Activated T-cell treated with anti-CD3 and anti-CD28 coated beads for 48 hours (primary cell): ENCODE results near the gene CDH16.
"Not testable (repeated sequence)": the region's sequence is repeated elsewhere in the genome, so short reads cannot be mapped to it uniquely, and the experiment has no call there.

ENCODE experiments used
- DNase-seq: peaks from one replicate; pipeline ENCODE4 v3.0.0-alpha.2; 2020; ENCODE audit warnings: low read depth

The CDH16 gene, protein sequence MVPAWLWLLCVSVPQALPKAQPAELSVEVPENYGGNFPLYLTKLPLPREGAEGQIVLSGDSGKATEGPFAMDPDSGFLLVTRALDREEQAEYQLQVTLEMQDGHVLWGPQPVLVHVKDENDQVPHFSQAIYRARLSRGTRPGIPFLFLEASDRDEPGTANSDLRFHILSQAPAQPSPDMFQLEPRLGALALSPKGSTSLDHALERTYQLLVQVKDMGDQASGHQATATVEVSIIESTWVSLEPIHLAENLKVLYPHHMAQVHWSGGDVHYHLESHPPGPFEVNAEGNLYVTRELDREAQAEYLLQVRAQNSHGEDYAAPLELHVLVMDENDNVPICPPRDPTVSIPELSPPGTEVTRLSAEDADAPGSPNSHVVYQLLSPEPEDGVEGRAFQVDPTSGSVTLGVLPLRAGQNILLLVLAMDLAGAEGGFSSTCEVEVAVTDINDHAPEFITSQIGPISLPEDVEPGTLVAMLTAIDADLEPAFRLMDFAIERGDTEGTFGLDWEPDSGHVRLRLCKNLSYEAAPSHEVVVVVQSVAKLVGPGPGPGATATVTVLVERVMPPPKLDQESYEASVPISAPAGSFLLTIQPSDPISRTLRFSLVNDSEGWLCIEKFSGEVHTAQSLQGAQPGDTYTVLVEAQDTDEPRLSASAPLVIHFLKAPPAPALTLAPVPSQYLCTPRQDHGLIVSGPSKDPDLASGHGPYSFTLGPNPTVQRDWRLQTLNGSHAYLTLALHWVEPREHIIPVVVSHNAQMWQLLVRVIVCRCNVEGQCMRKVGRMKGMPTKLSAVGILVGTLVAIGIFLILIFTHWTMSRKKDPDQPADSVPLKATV

DNA sequence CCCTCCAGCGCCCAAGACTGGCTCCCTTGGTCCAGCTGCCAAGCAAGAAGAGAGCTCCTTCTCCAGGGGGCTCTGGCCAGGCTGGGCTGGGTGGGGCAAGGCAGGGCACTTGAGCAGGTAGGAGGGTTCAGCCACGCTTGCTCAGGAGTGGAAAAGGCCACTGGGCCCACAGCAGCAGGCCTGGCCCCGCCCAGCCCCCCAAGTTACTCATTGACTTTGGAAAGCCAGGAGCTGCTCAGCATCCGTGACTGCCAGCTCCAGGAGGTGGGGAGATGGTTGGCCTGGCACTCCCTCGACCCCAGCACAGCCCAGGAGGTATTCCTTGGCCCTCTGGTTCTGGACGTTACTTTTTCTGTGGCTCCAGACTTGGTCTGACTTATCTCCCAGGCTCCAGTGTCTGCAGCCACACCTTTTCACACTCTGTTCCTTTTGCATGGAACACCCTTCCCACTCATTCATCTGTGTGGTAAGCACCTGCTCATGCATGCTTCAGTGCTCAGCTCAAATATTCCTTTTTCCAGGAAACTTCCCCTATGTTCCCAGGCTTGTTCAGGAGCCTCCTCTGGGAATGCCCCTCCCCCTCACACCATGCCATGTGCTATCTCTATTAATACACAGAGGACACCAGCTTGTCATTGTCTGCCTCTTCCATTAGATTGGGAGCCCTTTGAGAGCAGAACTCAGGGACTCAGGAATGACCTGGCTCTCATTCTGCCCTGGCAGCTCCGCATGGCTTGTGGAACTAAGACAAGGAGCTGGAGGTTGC, at the start of gene CDH16:
Gene CDH16, minus strand, starts transcription at position 83 of the 766 bp plus-strand sequence. CDS start 820 bp downstream, outside the sequence.
- DNase-seq, result no peak

DNA sequence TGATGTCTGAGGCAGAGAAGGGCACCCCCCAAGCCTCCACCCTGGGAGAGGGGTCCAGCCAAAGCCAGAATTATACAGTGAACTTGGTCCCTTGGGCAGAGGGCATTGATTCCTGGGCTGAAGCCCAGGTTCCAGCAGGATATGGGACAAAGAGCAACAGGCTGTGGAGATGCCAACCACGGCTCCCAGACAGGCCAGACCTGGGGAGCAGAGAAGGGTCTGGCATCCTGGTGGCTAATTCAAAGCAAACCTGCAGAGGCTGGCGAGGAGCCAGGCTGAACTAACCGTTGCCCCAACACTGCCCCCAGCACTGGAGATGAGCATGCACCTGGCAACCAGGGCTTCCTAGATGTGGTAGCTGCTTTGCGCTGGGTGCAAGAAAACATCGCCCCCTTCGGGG, 45.4 kb upstream of the CDH16 start:
- no peak for DNase-seq

DNA sequence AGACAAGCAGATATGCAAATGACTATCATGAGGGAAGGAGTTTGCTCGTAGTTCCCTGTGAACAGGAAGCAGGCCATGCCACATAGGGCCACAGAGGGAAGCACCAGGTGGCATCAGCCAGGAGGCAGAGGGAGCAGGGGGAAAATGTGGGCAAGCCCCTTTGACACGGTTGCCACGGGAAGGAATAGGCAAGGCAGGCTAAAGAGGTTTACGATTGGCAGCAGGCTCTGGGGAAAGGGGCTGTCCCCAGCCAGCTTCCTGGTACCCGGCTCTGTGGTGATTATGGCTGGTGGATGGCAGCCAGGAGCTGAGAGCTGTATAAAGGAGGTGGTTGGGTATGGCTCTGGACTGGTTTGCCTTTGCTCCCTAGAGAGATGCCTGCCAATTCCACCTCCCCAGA, 43.2 kb upstream of the CDH16 start:
- DNase-seq, result no peak

DNA sequence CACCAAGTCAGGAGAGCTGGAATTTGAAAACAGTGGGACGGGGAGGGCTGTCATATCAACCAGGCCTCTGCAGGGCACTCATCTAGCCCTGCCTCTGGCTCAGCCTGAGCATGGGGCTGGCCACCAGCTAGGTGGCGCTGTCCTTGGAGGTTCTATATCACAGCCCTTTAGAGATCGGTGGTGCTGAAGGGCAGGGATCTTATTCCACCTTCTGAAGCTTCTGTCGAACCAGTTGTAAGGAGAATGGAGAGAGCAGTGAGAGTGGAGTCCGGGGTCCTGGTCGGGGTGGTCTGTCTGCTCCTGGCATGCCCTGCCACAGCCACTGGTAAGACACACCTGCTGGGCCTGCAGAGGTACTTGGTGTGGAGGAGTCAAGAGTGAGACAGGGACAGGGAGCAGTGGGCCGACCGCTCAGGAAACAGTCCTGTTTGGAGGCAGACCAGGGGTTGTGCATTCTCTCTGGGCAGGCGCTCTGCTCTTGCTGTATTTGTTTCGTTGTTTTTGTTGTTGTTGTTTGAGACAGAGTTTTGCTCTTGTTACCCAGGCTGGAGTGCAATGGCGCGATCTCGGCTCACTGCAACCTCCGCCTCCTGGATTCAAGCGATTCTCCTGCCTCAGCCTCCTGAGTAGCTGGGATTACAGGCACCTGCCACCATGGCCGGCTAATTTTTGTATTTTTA, 42.5 kb upstream of the CDH16 start, which contains the start of gene CES3:
Gene CES3, plus strand, starts transcription at position 202 of the 680 bp plus-strand sequence. Its CDS starts 42 bp downstream, at position 244.
- peak; percentile 71 for DNase-seq

DNA sequence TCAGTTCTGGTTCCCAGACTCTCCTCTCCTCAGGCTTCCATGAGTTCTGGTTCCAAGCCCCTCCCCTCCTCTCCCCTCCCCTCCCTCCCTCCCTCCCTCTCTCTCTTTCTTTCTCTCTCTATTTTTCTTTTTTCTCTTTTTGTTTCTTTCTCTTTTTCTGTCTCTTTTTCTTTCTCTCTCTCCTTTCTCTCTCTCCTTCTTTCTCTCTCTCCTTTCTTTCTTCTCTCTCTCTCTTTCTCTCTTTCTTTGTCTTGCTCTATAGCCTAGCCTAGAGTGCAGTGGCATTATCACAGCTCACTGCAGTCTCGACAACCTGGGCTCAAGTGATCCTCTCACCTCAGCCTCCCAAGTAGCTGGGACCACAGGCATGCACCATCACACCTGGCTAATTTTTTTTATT, 41.6 kb upstream of the CDH16 start:
- no peak for DNase-seq

DNA sequence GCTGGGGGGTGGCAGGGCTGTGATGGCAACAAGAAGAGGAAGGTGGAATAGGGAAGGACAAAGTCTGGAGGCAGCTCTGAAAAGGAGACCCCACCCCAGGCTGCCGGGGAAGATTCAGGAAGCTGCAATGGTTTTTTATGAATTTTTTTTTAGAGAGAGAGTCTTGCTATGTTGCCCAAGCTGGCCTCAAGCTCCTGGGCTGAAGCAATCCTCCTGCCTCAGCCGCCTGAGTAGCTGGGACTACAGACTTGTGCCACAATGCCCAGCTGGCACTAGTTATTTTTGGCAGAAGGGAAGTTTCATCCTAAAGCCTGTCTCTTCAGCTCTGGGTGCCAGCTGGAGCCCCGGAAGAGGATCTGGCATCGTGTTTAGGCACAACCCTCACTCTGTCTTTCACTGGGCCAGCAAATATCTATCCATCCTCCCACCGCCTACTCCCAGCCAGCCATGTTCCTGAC, 41.0 kb upstream of the CDH16 start:
- DNase-seq, result no peak

DNA sequence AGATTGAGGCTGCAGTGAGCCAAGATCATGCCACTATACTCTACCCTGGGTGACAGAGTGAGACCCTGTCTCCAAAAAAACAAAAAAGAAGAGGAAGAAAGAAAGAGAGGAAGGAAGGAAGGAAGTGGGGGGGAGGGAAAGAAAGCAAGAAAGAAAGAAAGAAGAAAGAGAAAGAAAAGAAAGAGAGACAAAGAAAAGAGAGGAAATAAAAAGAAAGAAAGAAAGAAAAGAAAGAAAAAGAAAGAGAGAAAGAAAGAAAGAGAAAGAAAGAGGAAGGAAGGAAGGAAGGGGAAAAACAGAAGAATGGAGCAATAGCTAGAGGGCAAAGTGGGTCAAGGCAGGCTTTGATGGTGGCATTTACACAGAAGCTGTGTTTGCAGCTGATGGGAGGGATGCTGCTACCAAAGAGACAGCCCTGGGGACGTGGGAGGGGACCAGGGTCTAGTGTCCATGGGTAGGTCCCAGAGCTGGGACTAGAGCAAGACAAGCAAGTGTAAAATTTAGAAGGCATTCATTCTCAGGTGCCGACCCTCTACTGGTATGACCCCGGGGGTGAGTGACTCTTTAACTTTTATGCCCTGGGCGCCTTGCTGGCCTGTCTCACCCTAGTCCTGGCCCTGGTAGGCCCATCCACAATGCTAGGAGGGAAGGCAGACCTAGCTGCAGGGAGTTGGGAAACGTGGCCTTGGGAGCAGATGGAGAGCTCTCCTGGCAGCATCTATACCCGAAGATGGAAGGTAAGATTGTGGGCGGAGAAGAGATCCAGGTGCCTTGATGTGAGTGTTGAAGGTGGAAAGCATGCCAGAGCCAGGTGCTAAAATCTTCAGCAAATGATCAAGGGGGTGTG, 40.4 kb upstream of the CDH16 start:
- no peak for DNase-seq

DNA sequence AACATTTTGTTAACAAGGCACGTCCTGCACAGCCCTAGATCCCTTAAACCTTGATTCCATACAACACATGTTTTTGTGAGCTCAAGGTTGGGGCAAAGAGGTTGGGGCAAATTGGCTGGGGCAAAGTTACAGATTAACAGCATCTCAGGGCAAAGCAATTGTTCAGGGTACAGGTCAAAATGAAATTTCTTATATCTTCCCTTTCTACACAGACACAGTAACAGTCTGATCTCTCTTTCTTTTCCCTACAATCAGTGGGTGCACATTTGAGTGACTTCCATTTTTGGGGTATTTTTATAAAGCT, 37.4 kb upstream of the CDH16 start:
- not testable (repeated sequence) for DNase-seq

DNA sequence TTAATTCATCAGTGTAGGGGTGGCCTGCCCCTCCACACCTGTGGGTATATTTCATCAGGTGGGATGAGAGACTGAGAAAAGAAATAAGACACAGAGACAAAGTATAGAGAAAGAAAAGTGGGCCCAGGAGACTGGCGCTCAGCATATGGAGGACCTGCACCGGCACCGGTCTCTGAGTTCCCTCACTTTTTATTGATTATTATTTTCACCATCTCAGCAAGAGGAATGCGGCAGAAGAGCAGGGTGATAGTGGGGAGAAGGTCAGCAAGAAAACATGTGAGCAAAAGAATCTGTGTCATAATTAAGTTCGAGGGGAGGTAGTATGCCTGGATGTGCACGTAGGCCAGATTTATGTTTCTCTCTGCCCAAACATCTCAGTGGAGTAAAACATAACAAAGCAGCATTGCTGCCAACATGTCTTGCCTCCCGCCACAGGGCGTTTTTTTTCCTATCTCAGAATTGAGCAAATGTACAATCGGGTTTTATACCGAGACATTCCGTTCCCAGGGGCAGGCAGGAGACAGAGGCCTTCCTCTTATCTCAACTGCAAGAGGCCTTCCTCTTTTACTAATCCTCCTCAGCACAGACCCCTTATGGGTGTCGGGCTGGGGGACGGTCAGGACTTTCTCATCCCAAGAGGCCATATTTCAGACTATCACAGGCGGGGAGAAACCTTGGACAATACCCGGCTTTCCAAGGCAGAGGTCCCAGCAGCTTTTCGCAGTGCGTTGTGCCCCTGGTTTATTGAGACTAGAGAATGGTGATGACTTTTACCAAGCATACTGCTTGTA, 36.9 kb upstream of the CDH16 start:
- not testable (repeated sequence) for DNase-seq

DNA sequence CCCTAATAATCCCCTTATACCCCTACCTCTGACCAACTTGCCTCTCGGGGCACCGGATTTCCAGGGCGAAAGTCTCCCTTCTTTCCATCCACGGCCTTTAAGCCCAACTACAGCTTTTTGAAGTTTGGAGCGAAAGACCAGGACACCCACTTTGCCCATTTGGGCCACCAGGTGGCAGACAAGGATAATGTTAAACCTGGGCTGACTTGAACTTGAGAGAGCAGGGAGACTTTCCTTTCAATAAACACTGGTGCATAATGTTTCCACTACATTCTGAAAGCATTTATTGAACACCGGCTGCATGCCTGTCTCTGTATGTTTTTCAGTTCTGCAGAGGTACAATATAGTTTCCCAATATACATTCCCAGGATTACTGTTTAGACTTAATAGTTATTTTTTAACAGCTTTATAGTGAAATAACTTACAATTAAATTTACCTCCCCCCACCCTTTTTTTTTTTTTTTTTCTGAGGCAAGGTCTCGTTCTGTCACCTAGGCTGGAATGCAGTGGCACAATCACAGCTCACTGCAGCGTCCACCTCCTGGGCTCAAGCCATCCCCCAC, 35.5 kb upstream of the CDH16 start:
- peak; percentile 73 for DNase-seq

DNA sequence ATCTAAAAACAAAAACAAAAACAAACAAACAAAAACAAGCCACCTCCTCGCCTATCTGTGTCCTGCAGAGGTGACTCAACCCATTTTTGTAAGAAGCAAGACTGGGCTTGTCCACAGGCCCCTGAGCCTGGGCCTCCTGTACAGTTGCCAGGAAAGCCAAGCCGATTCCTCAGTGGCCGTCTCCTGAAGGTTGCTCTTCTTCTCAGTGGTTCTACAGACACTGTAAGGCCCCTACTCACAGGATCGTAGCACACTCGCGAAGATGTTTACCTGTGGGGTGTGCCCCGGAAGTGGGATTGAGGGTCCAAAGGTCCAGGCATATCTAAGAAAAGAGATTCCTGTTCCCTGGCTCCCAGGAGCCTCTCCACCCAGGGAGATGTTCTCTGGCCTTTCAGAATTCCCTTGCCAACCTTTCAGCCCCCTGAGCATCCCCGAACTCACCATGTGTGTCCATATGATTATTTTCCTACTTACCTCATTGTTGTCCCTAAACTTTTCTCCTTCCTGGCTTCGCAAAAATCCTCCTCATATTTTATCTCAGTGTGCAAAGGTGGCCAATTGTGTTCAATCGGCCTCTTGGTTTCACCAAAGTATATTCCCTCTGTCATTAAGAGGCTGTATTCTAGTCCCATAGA, 34.9 kb upstream of the CDH16 start:
- DNase-seq, result no peak

DNA sequence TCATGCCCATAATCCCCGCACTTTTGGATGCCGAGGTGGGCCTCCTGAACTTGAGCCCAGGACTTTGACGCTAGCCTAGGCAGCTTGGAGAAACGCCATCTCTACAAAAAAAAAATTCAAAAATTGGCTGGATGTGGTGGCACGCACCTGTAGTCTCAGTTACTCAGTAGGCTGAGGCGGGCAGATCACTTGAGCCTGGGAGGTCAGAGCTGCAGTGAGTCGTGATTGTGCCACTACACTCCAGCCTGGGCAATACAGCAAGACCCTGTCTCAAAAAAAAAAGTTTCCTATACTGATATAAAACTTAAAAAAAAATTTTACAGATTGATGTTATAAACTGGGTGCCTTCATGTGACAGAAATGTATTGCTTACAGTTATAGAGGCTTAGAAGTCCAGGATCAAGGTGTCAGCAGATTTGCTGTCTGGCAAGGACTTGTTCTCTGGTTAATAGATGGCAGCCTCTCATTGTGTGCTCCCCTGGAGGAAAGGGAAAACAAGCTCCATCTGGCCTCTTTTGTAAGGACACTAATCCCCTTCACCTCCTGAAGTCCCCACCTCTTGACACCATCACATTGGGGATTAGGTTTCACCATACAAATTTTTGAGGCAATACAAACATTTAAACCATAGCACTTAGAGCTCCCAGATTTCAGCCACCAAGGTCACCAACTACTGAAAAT, 33.9 kb upstream of the CDH16 start:
- DNase-seq, result no peak

DNA sequence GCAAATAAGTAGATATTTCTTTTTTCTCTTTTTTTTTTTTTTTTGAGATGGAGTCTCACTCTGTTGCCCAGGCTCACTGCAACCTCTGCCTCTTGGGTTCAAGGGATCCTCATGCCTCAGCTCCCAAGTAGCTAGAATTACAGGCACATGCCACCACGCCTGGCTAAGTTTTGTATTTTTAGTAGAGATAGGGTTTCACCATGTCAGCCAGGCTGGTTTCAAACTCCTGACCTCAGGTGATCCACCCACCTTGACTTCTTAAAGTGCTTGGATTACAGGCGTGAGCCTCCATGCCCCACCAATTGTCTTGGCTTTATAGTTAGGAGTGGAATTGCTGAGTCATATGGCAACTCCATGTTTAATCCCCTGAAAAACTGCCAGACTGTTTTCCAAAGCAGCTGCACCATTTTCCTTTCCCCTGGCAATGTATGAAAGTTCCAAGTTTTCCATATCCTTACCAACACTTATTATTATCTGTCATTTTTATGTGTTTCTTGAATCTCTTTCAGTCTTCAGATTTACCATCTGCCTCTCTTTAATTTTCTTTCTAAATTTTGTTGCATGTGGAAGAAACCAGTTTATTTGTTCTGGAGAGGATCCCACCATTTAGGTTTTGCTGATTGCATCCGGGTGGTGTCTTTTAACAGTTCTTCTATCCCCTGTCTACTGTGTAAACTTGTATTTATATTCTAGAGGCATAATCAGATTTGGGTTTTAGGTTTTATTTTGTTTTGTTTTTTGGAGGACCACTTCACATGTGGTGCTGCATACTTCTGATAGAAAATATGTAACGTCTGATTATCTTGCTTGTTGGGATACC, 32.5 kb upstream of the CDH16 start:
- no peak for DNase-seq

DNA sequence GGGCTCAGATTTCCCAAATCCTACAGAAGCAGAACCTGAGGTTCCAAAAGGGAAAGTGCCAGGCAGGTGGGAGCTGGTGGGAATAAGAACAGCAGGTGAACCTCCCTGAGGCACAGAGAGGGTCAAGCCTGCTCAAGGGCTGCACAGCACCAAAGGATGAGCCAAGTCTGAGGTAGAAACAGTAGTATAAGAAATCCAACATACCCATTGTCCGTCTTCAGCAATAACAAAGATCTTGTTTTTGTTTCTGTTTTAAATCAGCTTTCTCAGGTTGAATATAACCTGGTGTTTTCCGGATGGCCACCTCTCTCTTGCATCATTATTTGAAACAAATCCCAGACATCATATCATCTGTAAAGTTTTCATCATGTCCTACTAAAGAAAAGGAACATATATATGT, 31.8 kb upstream of the CDH16 start:
- no peak for DNase-seq

DNA sequence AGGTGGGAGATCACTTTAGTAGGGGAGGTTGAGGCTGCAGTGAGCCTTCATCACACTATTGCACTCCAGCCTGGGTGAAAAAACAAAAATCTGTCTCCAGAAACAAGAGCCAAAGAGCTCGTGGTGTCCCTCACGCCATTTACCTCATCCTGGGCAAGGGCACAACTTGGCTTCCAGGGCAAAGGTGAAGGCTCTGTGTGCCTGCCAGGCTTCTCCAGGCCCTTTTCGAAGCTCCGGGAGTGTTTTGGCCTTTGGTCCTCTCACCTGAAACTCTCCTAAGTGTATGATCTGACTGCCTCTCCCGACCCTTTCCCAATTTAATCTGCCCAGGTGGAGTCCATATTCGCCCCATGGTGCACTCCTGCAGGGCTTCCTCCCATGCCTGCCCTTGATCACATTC, 30.8 kb upstream of the CDH16 start:
- no peak for DNase-seq

DNA sequence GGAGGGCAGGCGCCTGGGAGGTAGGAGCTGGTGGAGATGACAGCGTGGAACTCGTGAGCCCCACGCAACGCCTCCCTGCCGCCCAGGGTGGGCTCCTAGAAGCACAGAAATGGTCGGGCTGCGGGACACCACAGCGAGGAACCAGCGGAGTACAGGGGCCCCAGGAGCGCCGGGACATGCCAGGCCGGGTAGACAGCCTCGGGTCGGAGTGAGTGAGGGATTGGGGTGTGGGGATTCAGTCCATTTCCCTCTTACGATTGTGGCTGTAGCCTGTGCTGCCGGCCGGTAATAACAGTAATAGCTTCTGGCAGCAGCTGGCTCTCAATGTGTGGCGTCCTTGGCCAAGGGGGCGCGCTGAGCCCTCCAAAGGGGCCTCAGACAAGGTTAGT, 30.1 kb upstream of the CDH16 start:
- no peak for DNase-seq

DNA sequence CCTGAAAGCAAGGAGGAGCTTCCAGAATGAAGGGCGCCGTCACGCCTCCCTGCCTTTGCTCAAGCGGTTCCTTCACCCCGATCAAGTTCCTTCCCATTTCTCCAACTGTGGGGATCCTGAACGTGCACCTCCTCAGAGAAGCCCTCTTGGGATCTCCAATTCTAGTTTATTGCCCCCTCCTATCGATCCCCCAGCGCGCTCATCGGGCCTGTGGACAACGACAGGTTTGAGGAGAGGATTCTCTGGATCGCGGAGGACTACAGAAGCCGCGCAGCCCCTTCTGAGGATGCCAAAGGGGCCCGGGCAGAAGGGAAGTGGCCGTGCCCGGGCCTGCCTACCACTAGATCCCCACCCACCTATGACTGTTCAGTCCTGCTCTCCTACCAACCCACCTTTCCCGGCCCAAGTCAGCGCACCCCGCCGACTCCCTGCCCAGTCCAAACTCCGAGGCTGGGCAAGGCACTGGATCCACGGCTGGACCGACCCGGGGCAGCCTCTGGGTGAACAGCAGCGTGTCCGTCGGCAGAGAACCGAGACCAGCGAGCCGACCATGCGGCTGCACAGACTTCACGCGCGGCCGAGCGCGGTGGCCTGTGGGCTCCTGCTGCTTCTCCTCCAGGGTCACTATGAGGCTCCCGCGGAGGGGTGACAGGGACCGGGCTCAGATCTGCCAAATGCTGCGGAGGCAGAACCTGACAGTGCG, 29.6 kb upstream of the CDH16 start:
- DNase-seq, result no peak
